ENCODE data around the gene SAPCD2. TPM values are rescaled to one million over a fixed set of nuclear protein-coding genes. Genes with fewer than 3 reads are reported as not detected.
A peak's percentile ranks its signal among the peaks of the same experiment; 100 is the strongest.

SAPCD2 gene
- total and polyA plus RNA-seq, 12 donors: 0.07 to 1.7 (median 0.58) TPM

- Histone ChIP-seq H3K4me1 (replicated peaks in 1 of 2) (peaks cover 24 to 36% of the 10 kb centered on the region in 2 donors), H3K36me3 (replicated peaks in 1 of 2) (peaks cover 0 to 29% of the 10 kb centered on the region in 2 donors), H3K4me3 (no peak overlapping the region), H3K9me3 (replicated peaks in 1 of 3) (no peaks in the 10 kb centered on the region), H3K27ac (peak overlapping the region in 3 of 5 donors; percentile 89 to 91 (median 91)), H3K27me3 (no peaks in the 10 kb centered on the region)
- peak in 2 of 7 donors; percentile 34 to 41 for DNase-seq
- no peak for TF ChIP-seq POLR2A (IDR thresholded peaks at IDR 0.05)
- TF ChIP-seq, protein P1, sequence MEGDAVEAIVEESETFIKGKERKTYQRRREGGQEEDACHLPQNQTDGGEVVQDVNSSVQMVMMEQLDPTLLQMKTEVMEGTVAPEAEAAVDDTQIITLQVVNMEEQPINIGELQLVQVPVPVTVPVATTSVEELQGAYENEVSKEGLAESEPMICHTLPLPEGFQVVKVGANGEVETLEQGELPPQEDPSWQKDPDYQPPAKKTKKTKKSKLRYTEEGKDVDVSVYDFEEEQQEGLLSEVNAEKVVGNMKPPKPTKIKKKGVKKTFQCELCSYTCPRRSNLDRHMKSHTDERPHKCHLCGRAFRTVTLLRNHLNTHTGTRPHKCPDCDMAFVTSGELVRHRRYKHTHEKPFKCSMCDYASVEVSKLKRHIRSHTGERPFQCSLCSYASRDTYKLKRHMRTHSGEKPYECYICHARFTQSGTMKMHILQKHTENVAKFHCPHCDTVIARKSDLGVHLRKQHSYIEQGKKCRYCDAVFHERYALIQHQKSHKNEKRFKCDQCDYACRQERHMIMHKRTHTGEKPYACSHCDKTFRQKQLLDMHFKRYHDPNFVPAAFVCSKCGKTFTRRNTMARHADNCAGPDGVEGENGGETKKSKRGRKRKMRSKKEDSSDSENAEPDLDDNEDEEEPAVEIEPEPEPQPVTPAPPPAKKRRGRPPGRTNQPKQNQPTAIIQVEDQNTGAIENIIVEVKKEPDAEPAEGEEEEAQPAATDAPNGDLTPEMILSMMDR (IDR thresholded peaks at IDR 0.05): no peak
- WGBS, 4 donors: 67 to 76% (median 75%) methylated on average over 3 to 9 of the region's 9 CpGs
- intact Hi-C loops (cut with DNase I): no loop called here
Measured at GRCh38 chr9:137084526-137084925, 14.2 kb upstream of the SAPCD2 start.

GRCh38 chr9:137083394-137084004, 13.1 kb upstream of the SAPCD2 start:
- Histone ChIP-seq H3K4me1 (replicated peaks in 1 of 2) (peaks cover 25 to 45% of the 10 kb centered on the region in 2 donors), H3K27me3 (no peaks in the 10 kb centered on the region), H3K4me3 (no peak overlapping the region), H3K27ac (peak overlapping the region; percentile 64 to 91 (median 89)), H3K36me3 (replicated peaks in 1 of 2) (peaks cover 0 to 37% of the 10 kb centered on the region in 2 donors), H3K9me3 (replicated peaks in 1 of 3) (no peaks in the 10 kb centered on the region)
- 45 to 58% (median 51%) methylated on average over 11 to 12 of the region's 12 CpGs for WGBS, 4 donors
- peak; percentile 85 to 96 (median 94) for DNase-seq
- TF ChIP-seq, protein P1 (IDR thresholded peaks at IDR 0.05): no peak
- TF ChIP-seq POLR2A (IDR thresholded peaks at IDR 0.05): peak in 1 of 2 donors; percentile 85
- intact Hi-C loops (cut with DNase I): no loop called here

- intact Hi-C loops (cut with DNase I): no loop called here
- TF ChIP-seq POLR2A (IDR thresholded peaks at IDR 0.05): no peak
- TF ChIP-seq, protein P1 (IDR thresholded peaks at IDR 0.05): no peak
Measured at GRCh38 chr9:137082925-137083290, 12.6 kb upstream of the SAPCD2 start.

DNA sequence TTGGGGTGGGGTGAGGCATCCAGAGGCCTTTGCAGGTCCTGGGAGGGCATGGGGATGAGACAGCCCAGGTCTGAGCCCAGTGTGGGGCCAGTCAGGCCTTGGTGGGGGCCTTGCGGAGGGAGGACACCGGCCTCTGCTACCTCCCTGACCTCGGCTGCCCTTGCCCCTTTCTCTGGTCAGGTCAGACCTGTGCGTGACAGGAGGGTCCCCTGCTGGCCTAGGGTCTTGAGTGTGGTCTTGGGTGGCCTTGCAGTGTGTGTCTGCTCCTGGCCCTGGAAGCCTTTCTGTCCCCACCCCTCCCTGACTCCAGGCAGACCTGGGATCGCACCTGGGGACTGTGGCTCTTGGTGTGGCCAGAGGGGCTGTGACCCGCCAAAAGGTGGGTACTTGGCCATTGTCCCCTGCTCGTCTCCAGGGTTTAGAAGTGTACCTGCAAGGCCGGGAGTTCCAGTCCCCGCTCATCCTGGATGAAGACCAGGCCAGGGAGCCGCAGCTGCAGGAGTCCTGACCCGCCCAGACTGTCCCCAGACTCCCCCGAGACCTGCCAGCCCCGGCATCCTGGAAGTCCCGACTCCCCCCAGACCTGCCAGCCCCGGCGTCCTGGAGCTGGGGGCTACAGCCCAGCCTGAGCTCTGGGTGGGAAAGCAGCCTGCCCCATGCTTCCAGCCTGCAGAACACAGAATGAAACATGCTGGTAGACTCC, 12.0 kb upstream of the SAPCD2 start:
- no peak for TF ChIP-seq POLR2A (IDR thresholded peaks at IDR 0.05)
- TF ChIP-seq, protein P1 (IDR thresholded peaks at IDR 0.05): no peak
- peak overlapping the region in 3 of 5 donors; percentile 89 to 91 (median 91) for H3K27ac ChIP-seq
- H3K9me3 ChIP-seq (replicated peaks in 1 of 3): no peaks in the 10 kb centered on the region
- no peaks in the 10 kb centered on the region for H3K27me3 ChIP-seq
- intact Hi-C loops (cut with DNase I): no loop called here
- no peak overlapping the region for H3K4me3 ChIP-seq
- peaks cover 0 to 37% of the 10 kb centered on the region in 2 donors for H3K36me3 ChIP-seq (replicated peaks in 1 of 2)
- no peak for DNase-seq
- 92 to 100% (median 96%) methylated on average over 3 to 16 of the region's 16 CpGs for WGBS, 4 donors
- H3K4me1 ChIP-seq (replicated peaks in 1 of 2): peaks cover 28 to 43% of the 10 kb centered on the region in 2 donors

More at GRCh38 chr9:137082925-137083290, 12.6 kb upstream of the SAPCD2 start:
- 69 to 81% (median 79%) methylated on average over 6 to 8 of the region's 8 CpGs for WGBS, 4 donors
- no peaks in the 10 kb centered on the region for H3K27me3 ChIP-seq
- no peak for DNase-seq
- H3K36me3 ChIP-seq (replicated peaks in 1 of 2): peaks cover 0 to 37% of the 10 kb centered on the region in 2 donors
- H3K9me3 ChIP-seq (replicated peaks in 1 of 3): no peaks in the 10 kb centered on the region
- H3K4me1 ChIP-seq (replicated peaks in 1 of 2): peaks cover 31 to 47% of the 10 kb centered on the region in 2 donors
- H3K27ac ChIP-seq: peak overlapping the region in 4 of 5 donors; percentile 16 to 91 (median 90)
- no peak overlapping the region for H3K4me3 ChIP-seq
